Posterior vena cava (tissue), 2 donors: ENCODE data around the gene GYG2. TPM values are rescaled to one million over a fixed set of nuclear protein-coding genes. Genes with fewer than 3 reads are reported as not detected.
"Not testable (repeated sequence)": the region's sequence is repeated elsewhere in the genome, so short reads cannot be mapped to it uniquely, and the experiment has no call there.

Experiments
- DNase-seq: peaks from one replicate; pipeline ENCODE4 v3.0.0-alpha.2; 2020; ENCODE audit warnings: low spot score
- intact Hi-C, 2 donors: fragments of 100-400 bp; cut with DNase I; formaldehyde crosslinking; loops; one replicate each; pipeline versions ENCODE4 v1.14.1 to v1.14.2; 2022 to 2023
- total RNA-seq, 2 donors: library from RNA; stranded (reverse); fragmentation: NEBNext Ultra II Directional; extraction: Animal tissue kit (Norgen Biotek cat#: 25700); gene quantifications; one replicate each; pipeline ENCODE4 v1.2.1, GENCODE V29; 2021
- donor health status: DM: yes; HTN: yes; CAD: no.
- donor health status: DM: yes; HTN: yes; CAD: no.

Gene GYG2
- total RNA-seq, 2 donors from 2014 or later = 1.4 to 2.7 TPM

GRCh38 chrX:2892816-2893215 lies 64.1 kb downstream of the GYG2 start:
- intact Hi-C loops = no loop called here
- DNase-seq = no peak

- intact Hi-C loops = no loop called here
These were observed 66.2 kb downstream of the GYG2 start for GRCh38 chrX:2894885-2895292.

DNA sequence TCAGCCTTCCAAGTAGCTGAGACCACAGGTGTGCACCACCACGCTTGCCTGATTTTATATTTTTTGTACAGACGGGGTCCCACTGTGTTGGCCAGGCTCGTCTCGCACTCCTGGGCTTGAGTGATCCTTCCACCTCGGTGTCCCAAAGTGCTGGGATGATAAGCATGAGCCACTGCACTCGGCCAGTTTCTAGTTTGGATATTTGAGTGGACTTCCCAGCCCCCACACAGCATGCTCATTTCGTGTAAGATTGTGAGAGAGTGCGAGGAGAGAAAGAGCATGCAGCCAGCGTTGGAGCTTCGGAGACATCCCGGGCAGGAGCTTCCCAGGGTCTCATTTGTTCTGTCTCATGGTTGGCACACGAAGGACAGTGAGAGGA lies 68.6 kb downstream of the GYG2 start:
- intact Hi-C loops = no loop called here
- no peak for DNase-seq

More at GRCh38 chrX:2894885-2895292, 66.2 kb downstream of the GYG2 start:
- peak; percentile 36 for DNase-seq

- intact Hi-C loops = not testable (repeated sequence)
These were observed 69.2 kb downstream of the GYG2 start for GRCh38 chrX:2897690-2898623.

DNA sequence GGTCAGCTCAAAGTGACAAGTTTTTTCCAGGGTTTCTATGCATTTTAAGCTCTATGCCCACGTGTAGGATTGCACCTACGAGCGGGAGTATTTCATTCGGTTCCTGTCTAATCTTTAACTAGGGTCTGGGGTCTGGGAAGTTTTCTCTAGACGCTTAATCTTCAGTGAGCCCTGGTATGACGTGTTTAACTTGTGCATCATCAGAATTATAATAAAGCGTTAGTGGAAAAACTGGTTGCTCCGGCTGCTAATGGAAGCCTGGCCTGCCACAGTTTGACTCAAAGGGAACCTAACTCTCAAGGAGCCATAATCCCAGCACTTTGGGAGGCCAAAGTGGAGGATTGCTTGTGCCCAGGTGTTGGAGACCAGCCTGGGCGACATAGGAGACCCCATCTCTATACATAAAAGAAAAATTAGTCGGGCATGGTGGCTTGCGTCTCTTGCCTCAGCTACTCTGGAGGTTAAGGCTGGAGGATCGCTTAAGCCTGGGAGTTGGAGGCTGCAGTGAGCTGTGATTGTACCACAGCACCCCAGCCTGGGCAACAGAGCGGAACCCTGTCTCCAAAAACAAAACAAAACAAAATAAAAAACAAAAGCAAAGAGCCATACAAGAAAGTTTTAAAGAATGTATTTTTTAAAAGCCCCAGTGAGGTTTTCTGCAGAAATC lies 70.2 kb downstream of the GYG2 start:
- intact Hi-C loops = no loop called here
- DNase-seq = no peak

More at GRCh38 chrX:2897690-2898623, 69.2 kb downstream of the GYG2 start:
- not testable (repeated sequence) for DNase-seq

DNA sequence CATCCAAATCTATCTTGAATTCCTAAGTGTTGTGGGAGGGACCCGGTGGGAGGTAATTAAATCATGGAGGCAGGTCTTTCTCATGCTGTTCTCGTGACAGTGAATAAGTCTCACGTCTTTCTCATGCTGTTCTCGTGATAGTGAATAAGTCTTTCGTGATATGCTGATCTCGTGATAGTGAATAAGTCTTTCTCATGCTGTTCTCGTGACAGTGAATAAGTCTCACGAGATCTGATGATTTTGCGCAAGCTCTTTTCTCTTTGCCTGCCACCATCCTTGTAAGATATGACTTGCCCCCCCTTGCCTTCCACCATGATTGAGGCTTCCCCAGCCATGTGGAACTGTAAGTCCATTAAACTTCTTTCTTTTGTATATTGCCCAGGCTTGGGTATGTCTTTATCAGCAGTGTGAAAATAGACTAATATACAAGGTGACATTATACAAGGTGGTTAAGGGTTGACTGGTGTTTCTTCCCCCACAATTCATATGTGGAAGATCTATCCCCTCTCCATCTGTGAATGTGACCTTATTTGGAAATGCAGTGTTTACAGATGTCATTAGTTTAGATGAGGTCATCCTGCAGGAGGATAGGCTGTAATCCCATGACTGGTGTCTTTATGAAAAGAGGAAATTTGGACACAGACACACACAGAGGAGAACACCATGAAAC lies 72.8 kb downstream of the GYG2 start:
- DNase-seq = no peak
- intact Hi-C loops = no loop called here

DNA sequence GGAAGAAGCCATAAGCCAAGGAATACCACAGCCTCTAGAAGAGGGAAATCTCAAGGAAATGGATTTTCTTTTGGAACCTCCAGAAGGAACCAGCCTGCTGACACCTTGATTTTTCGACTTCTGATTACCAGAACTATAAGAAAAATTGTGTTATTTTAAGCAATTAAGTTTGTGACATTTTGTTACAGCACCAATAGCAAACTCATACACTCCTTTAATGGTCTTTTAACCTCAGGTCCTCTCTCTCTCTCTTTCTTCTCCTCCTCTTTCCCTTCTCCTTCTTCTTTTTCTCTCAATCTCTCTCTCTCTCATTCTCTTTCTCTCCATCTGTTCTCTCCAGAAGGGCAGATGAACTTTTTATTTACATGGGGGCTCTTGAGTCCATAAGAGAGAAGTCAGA lies 74.1 kb downstream of the GYG2 start:
- intact Hi-C loops = no loop called here
- DNase-seq = no peak

DNA sequence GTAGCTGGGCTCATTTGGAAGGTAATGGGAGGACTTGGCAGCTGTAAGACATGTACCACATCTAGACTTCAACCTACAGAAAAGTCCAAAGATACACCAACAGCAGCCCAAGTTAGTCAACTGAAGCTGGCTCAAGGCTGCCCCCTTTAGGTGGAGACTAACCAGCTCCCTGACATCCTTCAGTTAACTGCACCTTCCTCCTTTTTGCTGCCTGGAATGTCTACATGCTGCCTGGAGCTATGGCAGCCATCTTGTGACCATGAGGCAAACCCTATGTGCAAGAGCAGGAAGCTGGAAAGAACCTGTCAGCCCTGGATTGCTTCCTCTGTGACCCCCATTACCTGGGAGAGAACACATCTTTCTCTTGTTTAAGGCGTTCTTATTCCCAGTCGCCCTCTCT lies 74.6 kb downstream of the GYG2 start:
- DNase-seq = no peak
- intact Hi-C loops = no loop called here

- intact Hi-C loops = no loop called here
- DNase-seq = no peak
These were observed 78.6 kb downstream of the GYG2 start for GRCh38 chrX:2907295-2907694.

DNA sequence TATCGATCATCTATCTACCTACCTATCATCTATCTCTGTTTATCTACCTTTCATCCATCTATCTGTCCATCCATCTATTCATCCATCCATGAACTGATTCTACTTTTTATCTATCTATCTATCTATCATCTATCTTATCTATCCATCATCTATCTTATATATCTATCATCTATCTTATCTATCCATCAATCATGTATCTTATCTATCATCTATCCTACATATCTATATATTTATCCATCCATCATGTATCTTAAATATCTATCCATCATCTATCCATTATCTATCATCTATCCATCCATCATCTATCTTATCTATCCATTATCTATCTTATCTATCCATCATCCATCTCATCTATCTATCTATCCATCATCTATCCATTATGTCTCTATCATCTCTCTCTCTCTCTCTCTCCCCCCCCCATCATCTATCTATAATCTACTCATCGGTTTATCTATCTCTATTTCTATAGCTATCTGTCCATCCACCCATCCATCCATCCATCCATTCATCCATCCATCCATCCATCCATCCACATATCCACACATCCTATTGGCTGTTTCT lies 79.5 kb downstream of the GYG2 start:
- no peak for DNase-seq
- intact Hi-C loops = no loop called here

DNA sequence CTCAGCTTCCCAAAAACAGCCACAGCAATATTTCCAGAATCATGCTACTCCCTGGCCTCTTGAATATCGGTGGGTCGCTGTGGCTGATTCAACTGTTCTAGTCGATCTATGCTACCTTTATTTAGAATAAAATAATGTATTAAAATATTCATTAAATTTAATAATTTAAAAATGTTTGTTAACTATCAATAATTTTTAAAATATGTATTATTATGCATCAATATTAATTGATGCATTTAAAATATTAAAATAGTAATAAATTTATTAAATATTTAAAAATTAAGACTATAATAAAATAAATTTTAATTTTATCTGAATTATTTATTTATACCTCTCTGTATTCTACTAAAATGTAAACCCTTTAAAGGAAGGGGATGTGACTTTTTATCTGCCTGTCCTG lies 81.4 kb downstream of the GYG2 start:
- no peak for DNase-seq
- intact Hi-C loops = no loop called here

- intact Hi-C loops = no loop called here
- no peak for DNase-seq
These were observed 84.4 kb downstream of the GYG2 start for GRCh38 chrX:2913118-2913517.

- DNase-seq = no peak
- intact Hi-C loops = loop anchor here in 1 of 2 donors (5.0 kb wide), 1 partner anchor 805 kb away; no protein-coding TSS in a partner anchor
These were observed 89.0 kb downstream of the GYG2 start for GRCh38 chrX:2917767-2918166.

- intact Hi-C loops = no loop called here
- no peak for DNase-seq
These were observed 92.5 kb downstream of the GYG2 start for GRCh38 chrX:2921193-2921592.

GRCh38 chrX:2921750-2922149 lies 93.0 kb downstream of the GYG2 start:
- intact Hi-C loops = no loop called here
- DNase-seq = no peak

DNA sequence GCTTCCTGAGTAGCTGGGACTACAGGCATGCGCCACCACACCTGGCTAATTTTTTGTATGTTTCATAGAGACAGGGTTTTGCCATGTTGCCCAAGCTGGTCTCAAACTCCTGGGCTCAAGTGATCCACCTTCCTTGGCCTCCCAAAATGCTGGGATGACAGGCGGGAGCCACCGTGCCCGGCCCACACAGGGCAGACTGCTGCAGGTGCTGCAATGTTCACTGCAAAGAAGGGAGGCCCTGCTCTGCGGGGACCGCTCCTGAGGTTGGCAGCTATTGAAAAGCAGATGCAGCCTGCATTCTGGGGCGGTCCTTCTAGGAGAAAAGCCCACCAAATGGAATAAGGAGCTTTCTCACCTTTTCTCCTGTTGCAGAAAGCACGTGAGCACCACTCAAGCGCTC lies 95.4 kb downstream of the GYG2 start:
- DNase-seq = no peak
- intact Hi-C loops = no loop called here

DNA sequence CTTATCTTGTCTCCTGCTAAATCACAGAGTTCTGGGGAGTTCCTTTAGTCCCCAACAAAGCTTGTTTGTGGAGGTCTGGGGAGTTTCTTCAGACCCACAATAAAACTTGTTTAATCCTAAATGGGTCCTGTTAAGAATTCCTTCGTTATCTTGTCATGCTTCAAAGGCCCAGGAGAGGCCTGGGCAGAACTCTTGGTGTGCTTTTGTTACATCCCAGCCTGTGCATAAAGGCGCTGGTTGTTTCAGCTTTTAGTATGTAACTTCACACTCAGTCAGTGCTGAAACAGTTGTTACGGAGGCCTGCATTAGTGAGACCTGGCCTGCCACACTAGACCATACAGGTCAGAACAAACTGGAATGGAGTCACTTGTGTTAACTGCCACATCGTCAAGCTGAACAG lies 97.5 kb downstream of the GYG2 start:
- intact Hi-C loops, DNase-seq: not testable (repeated sequence)

- DNase-seq = no peak
- intact Hi-C loops = no loop called here
These were observed 98.0 kb downstream of the GYG2 start for GRCh38 chrX:2926664-2927275.

GRCh38 chrX:2928191-2928582 lies 99.5 kb downstream of the GYG2 start:
- peak; percentile 91 for DNase-seq
- intact Hi-C loops = no loop called here
